Astrocyte of the cerebellum (primary cell): ENCODE results near the gene MRS2.
"Not testable (repeated sequence)": the region's sequence is repeated elsewhere in the genome, so short reads cannot be mapped to it uniquely, and the experiment has no call there.

Experiments used
- DNase-seq: peaks from one replicate; pipeline ENCODE4 v3.0.0-alpha.2; 2011; ENCODE audit warnings: low read depth
- H3K4me3 ChIP-seq: 2 replicates; pipeline ENCODE4 v1.5.1; 2011; ENCODE audit warnings: mild to moderate bottlenecking, low read depth, low read length, moderate library complexity
- in situ Hi-C: cut with HindIII; loops from 2 replicates; pipeline ENCODE4 v1.10.0; 2017; ENCODE audit warnings: low sequenced_read_pairs
- TF ChIP-seq, protein P1 (sequence below): IDR thresholded peaks from 2 replicates; pipeline ENCODE4 v1.5.1; 2012; ENCODE audit warnings: low read length, low read depth, moderate library complexity, mild to moderate bottlenecking; ENCODE audit errors: missing control alignments

MRS2 gene

DNA sequence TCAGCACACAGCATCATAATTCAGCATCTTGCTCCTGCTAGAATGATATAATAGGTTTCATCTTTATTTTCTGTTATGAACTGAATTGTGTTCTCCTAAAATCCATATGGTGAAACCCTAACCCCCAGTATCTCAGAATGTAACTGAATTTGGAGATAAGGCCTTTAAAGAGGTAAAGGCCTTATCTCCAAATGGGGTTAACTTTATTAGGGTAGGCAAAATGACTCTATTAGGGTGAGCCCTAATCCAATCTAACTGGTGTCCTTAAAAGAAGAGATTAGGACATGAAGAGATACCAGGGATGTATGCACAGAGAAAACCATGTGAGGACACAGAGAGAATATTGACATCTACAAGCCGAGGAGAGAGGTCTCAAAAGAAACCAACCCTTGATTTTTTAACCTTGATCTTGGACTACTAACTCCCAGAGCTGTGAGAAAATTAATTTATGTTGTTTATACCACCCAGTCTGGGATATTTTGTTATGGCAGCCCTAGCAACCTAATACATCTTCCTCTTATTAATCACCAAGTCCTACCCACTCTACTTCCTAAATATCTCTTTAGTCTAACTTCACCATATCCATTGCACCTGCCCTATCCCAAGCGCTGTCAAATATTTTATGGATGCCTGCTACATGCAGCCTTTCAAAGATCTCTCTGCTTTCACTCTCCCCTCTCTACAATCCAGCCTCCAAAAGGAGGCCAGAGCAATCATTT is 8.5 kb upstream of the MRS2 start:
- in situ Hi-C loops: no loop called here
- no peak for DNase-seq
- H3K4me3 ChIP-seq: no peak overlapping the region
- TF ChIP-seq, protein P1, sequence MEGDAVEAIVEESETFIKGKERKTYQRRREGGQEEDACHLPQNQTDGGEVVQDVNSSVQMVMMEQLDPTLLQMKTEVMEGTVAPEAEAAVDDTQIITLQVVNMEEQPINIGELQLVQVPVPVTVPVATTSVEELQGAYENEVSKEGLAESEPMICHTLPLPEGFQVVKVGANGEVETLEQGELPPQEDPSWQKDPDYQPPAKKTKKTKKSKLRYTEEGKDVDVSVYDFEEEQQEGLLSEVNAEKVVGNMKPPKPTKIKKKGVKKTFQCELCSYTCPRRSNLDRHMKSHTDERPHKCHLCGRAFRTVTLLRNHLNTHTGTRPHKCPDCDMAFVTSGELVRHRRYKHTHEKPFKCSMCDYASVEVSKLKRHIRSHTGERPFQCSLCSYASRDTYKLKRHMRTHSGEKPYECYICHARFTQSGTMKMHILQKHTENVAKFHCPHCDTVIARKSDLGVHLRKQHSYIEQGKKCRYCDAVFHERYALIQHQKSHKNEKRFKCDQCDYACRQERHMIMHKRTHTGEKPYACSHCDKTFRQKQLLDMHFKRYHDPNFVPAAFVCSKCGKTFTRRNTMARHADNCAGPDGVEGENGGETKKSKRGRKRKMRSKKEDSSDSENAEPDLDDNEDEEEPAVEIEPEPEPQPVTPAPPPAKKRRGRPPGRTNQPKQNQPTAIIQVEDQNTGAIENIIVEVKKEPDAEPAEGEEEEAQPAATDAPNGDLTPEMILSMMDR: no peak

DNA sequence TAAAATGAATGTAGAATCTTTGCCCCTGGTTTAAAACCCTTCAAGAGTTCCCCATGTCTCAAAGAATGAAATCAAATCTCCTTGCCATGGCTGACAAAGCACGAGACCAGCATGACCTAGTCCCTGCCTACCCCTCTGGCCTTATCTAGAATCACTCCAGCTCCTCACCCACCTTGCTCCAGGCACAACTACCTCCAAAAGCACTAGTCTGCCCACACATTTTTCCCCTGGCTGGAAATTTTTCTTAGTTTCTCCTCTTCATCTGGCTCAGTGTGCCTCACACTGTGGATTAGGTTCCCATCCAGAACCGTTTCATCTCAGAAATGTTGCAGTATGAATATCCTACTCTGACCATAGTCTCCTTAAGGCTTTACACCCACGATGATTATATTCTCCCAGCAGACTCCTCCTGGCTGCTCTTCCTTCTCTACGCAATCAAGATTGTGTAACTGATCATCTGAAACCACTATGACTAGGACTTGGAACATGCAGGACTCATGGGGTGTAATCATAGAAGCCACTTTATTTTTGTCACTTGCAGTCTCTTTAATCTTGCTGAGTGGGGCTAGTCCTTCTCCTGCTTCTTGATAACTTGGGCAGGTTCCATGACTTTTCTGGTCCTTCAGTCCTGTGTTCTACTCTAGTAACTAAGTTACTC is 7.8 kb upstream of the MRS2 start:
- in situ Hi-C loops: no loop called here
- TF ChIP-seq, protein P1: no peak
- no peak for DNase-seq
- no peak overlapping the region for H3K4me3 ChIP-seq

DNA sequence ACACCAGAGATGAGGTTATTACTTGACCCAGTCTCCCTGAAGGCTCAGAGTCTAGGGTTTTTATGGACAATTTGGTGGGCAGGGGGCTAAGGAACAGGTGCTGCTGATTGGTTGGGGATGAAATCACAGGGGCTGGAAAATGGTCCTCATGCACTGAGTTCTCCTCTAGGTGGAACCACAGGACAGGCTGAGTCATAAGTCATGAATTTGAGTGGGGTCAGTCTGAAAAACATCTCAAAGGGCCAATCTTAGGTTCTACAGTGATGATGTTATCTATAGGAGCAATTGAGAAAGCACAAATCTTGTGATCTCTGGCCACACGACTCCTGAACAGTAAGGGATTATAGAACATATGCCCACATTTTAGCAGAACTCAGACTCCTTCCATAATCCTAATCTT is 5.9 kb upstream of the MRS2 start:
- in situ Hi-C loops: no loop called here
- H3K4me3 ChIP-seq: no peak overlapping the region
- no peak for DNase-seq
- TF ChIP-seq, protein P1: no peak

DNA sequence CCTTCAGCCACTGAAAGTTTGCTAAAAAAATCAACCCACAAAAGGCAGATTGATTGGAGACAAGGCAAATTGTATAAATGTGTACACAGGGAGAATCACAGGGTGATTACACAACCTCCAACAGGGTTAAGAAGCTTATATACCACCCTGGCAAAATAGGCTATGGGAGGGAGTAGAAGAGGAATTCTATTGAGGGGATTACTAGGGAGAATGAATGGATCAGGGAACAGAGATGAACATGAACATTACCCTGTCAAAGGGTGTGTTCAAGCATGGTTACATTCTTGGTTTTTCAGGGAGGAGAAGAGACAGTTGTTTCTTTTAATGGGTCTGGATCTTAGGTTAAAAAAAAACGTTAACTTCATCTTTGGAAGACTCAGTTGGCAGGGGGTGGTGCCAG is 5.1 kb upstream of the MRS2 start:
- in situ Hi-C loops: no loop called here
- DNase-seq: no peak
- H3K4me3 ChIP-seq: no peak overlapping the region
- TF ChIP-seq, protein P1: no peak

DNA sequence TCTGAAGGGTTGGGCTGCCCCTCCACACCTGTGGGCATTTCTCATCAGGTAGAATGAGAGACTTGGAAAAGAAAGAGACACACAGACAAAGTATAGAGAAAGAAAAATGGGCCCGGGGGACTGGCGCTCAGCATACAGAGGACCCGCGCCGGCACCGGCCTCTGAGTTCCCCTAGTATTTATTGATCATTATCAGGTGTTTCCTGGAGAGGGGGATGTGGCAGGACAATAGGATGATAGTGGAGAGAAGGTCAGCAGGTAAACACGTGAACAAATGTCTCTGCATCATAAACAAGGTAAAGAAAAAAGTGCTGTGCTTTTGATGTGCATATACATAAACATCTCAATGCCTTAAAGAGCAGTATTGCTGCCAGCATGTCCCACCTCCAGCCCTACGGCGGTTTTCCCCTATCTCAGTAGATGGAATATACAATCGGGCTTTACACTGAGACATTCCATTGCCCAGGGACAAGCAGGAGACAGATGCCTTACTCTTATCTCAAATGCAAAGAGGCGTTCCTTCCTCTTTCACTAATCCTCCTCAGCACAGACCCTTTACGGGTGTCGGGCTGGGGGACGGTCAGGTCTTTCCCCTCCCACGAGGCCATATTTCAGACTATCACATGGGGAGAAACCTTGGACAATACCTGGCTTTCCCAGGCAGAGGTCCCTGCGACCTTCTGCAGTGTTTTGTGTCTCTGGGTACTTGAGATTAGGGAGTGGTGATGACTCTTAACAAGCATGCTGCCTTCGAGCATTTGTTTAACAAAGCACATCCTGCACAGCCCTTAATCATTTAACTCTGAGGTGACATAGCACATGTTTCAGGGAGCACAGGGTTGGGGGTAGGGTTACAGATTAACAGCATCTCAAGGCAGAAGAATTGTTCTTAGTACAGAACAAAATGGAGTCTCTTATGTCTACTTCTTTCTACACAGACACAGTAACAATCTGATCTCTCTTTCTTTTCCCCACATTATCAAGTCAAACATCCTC is 2.4 kb upstream of the MRS2 start:
- DNase-seq, in situ Hi-C loops, H3K4me3 ChIP-seq: not testable (repeated sequence)

DNA sequence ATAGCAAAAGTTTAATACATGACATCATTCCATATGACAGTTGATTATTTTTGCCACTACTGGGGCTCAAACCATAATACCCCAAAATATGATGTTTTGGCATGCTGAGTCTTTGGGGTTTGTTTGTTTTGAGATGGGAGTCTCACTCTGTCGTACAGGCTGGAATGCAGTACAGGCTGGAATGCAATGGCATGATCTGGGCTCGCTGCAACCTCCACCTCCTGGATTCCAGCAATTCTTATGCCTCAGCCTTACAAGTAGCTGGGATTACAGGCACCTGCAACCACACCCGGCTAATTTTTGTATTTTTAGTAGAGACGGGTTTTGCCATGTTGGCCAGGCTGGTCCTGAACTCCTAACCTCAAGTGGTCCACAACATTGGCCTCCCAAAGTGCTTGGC is 1.3 kb upstream of the MRS2 start:
- no peak overlapping the region for H3K4me3 ChIP-seq
- TF ChIP-seq, protein P1: no peak
- in situ Hi-C loops: no loop called here
- DNase-seq: no peak
